Anterior cingulate cortex (tissue), 58 donors: Measurements from ENCODE around the gene LPGAT1.
A peak's percentile ranks its signal among the peaks of the same experiment; 100 is the strongest.

ENCODE experiments used
- DNase-seq, 58 donors: peaks; one replicate each; lab custom pipeline; 2025; lab: John Stamatoyannopoulos, UW

LPGAT1 gene

GRCh38 chr1:211781260-211781659, 49.3 kb downstream of the LPGAT1 start:
- DNase-seq, result no peak

- DNase-seq, result no peak
Measured at GRCh38 chr1:211775170-211775569, 55.4 kb downstream of the LPGAT1 start.

GRCh38 chr1:211764701-211765100, 65.9 kb downstream of the LPGAT1 start:
- no peak for DNase-seq

- no peak for DNase-seq
Measured at GRCh38 chr1:211762206-211762605, 68.4 kb downstream of the LPGAT1 start.

DNA sequence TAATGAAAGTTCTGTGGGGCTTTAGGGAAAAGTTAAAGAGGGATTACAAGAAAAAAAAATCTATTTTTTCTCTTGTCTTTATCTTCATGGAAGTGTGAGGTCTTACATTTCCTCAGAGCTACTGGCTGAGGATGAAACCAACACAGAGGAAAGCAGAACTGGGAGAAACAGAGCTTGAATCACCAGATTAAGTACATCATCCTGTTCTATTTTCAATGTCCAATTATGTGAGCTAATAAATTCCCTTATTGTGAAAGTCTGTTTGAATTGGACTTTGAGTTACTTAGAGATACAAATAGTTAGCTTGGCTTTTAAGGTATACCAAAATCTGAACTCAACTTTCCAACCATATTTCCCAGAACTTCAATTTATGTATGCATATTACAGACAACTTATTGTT, 69.2 kb downstream of the LPGAT1 start:
- no peak for DNase-seq

- DNase-seq, result no peak
Measured at GRCh38 chr1:211756471-211757020, 74.0 kb downstream of the LPGAT1 start.

DNA sequence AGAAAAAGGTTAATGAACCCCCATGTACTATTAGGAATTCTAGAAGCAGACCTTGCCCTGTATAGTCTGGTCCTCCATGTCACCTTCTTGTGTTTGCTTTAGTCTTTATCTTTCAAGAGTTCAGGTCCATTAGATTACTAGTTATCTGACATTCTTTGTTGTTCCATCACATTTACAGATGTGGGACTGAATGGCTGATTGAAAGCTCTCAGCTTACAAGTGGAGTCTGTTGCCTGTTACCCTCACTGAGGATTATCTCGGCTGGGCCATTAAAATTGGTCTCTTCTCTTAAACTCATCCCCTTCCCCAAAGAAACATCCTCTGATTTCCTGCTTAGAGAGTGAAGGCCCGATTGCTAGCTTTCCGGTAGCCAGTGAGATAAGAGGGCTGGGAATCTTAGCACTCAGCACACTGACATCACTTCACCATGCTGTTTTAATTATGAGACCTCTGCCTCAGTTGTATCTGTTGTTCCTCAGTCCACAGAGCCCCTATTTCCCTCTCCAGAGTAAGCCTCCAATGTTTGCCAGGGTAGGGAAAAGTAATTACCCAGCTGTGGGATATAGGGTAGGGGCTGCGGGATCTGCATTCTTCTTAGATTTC, 76.8 kb downstream of the LPGAT1 start:
- no peak for DNase-seq

- DNase-seq, result no peak
Measured at GRCh38 chr1:211752951-211753486, 77.5 kb downstream of the LPGAT1 start.

DNA sequence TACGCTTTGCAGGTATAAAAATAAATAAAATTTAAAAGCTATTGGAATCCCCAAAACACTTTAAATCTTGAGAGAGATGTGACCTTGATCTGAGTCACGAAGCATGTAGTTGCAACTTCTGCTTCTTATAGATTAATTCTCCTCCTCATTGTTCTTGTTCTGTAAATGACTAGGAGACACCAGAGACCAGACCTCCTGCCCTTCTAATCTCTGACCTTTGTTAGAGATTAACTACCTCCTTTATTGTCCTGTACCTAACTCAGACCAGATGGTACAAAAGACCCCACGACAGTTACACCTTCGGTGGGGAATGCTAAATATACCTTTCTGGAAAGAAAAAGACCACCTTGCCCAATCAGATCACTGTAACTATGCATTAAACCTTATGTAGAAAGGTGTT, 78.2 kb downstream of the LPGAT1 start:
- no peak for DNase-seq

GRCh38 chr1:211751438-211751837, 79.1 kb downstream of the LPGAT1 start:
- DNase-seq, result no peak

DNA sequence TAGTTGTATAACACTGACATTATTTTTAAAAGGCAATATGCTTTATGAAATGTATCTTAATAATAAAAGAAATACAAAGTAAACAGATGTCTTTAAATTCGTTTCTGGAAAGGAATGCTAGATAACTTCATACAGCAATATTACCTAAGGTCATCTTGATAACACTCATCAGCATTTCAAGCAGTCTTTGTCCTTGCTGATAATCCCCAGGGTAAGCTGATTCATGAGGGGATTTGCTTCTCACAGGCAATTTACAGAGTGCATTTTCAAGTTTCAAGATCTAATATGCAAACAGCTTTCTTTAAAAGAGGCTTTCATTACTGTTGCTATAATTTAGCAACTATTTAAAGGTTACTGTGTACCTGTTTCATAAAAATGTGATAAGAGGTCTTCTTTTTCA, 80.0 kb downstream of the LPGAT1 start:
- DNase-seq, result no peak

GRCh38 chr1:211749251-211749650, 81.3 kb downstream of the LPGAT1 start:
- no peak for DNase-seq

- DNase-seq, result peak in 2 of 58 donors; percentile 32 to 39
Measured at GRCh38 chr1:211748810-211749209, 81.8 kb downstream of the LPGAT1 start.

DNA sequence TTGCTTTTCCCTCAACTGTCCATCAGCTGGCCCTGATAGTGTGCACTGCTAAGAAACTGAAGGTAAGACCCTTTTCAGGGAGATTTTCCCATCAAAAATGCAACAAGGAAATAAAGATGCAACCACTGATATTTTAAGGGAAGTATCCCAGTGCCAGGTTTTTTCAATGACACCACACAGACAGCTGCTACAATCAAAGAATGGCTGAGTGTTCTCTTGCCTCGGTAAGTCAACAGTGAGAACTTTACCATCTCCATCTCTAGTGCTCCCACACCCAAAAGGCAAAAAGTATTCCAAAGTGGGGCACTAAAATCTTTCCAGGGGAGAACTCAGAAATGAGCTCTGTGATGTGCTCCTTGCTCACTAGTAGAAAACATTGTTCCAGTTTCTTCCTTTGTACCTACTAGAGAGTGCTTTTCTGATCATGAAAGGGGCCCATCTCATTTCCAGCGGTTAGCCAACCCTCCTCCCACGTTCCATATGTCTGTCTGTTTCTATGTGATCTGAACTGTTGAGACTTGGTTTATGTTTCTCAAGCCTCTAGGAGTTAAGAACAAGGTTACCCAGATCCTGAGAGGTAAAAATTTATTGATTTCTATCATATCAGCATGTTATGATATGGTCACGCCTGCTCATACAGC, 87.6 kb downstream of the LPGAT1 start:
- DNase-seq, result peak in 2 of 58 donors; percentile 33 to 44

GRCh38 chr1:211742272-211742671, 88.3 kb downstream of the LPGAT1 start:
- peak in 5 of 58 donors; percentile 21 to 60 (median 33) for DNase-seq

- no peak for DNase-seq
Measured at GRCh38 chr1:211741788-211742187, 88.8 kb downstream of the LPGAT1 start.

GRCh38 chr1:211741116-211741515, 89.4 kb downstream of the LPGAT1 start:
- DNase-seq, result no peak

GRCh38 chr1:211739671-211740411, 90.7 kb downstream of the LPGAT1 start:
- DNase-seq, result no peak

DNA sequence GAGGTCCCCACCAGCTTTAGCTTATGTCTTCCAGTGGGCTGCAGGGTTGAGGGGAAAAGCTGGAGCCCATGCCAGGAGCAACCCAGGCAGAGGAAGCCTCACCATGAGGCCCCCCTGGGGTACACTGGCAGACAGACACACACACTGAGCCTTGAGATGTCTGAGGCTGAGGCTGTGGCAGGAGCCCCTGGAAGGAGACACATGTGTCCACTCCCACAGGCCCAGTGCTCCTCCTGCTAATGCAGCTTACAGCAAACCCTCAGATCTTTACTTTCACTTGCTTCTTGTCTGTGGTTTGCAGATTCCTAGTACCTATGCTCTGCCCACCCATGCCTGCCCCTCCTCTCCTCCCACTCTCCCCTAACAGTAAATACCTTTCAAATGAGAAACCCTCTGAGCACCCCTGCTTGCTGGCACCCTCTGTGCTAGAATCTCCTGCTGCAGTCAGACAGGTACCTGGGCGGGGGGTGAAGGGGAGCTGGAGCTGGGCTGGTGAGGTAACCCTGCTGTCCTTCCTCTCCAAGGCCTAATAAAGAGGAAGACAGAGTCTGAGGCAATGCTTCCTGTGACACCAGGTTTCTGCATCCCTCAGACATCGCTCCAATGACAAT, 91.8 kb downstream of the LPGAT1 start:
- peak in 7 of 58 donors; percentile 17 to 61 (median 35) for DNase-seq

GRCh38 chr1:211738096-211738690, 92.4 kb downstream of the LPGAT1 start:
- DNase-seq, result peak in 1 of 58 donors; percentile 43
